Liver (tissue), 9 donors: ENCODE data around the gene CCNY. TPM values are rescaled to one million over a fixed set of nuclear protein-coding genes. Genes with fewer than 3 reads are reported as not detected.

Experiments
- DNase-seq: peaks from one replicate; pipeline ENCODE4 v3.0.0-alpha.2; 2017; ENCODE audit warnings: low spot score
- H3K27ac ChIP-seq, 2 donors: one replicate each; pipeline ENCODE4 v1.7.0; 2013; ENCODE audit warnings: inconsistent platforms in 2 of 2, low read length in 2 of 2, control low read depth in 1 of 2, low read depth in 1 of 2, mild to moderate bottlenecking in 1 of 2
- H3K27me3 ChIP-seq, 4 donors: one replicate each; pipeline versions ENCODE4 v1.6.1 to v1.7.0; 2013; ENCODE audit warnings: low read length in 3 of 4, inconsistent platforms in 1 of 4, mild to moderate bottlenecking in 1 of 4, moderate library complexity in 1 of 4; ENCODE audit not compliant: control insufficient read depth in 4 of 4, insufficient read depth in 4 of 4
- H3K36me3 ChIP-seq, 4 donors: one replicate each; pipeline versions ENCODE4 v1.6.1 to v1.7.0; 2013; ENCODE audit warnings: low read length in 3 of 4, mild to moderate bottlenecking in 3 of 4, low read depth in 1 of 4, moderate library complexity in 1 of 4; ENCODE audit not compliant: control insufficient read depth in 4 of 4, insufficient read depth in 3 of 4
- H3K4me1 ChIP-seq, 4 donors: one replicate each; pipeline versions ENCODE4 v1.6.1 to v1.7.0; 2013; ENCODE audit warnings: low read length in 3 of 4, mild to moderate bottlenecking in 3 of 4, moderate library complexity in 1 of 4; ENCODE audit not compliant: control insufficient read depth in 4 of 4, insufficient read depth in 4 of 4
- H3K4me3 ChIP-seq, 3 donors: one replicate each; pipeline versions ENCODE4 v1.6.1 to v1.7.0; 2013; ENCODE audit warnings: low read length in 3 of 3, control low read depth in 1 of 3, low read depth in 1 of 3, mild to moderate bottlenecking in 1 of 3
- H3K9ac ChIP-seq, 2 donors: one replicate each; pipeline ENCODE4 v1.7.0; 2013; ENCODE audit warnings: low read length in 2 of 2, mild to moderate bottlenecking in 2 of 2, moderate library complexity in 2 of 2, control low read depth in 1 of 2, low read depth in 1 of 2
- H3K9me3 ChIP-seq, 4 donors: one replicate each; pipeline versions ENCODE4 v1.6.1 to v1.7.0; 2013; ENCODE audit warnings: low read length in 3 of 4; ENCODE audit not compliant: control insufficient read depth in 4 of 4
- EGR1 ChIP-seq, 2 donors: IDR thresholded peaks; 2 replicates each; pipeline ENCODE4 v1.6.1; 2016 to 2018; ENCODE audit warnings: antibody characterized with exemption in 2 of 2, low read depth in 2 of 2
- FOXA1 ChIP-seq: IDR thresholded peaks from 2 replicates; pipeline ENCODE4 v1.6.1; 2016; ENCODE audit warnings: antibody characterized with exemption
- FOXA2 ChIP-seq: IDR thresholded peaks from 2 replicates; pipeline ENCODE4 v1.6.1; 2016; ENCODE audit warnings: antibody characterized with exemption
- GABPA ChIP-seq, 2 donors: IDR thresholded peaks in 1 of 2; conservative IDR thresholded peaks in 1 of 2; 2 replicates each; pipeline ENCODE4 v1.6.1; 2016; ENCODE audit warnings: antibody characterized with exemption in 2 of 2, mild to moderate bottlenecking in 1 of 2, moderate library complexity in 1 of 2
- HNF4A ChIP-seq, 2 donors: conservative IDR thresholded peaks; 2 replicates each; pipeline ENCODE4 v1.6.1; 2016; ENCODE audit warnings: antibody characterized with exemption in 2 of 2, mild to moderate bottlenecking in 2 of 2
- RAD21 ChIP-seq, 2 donors: IDR thresholded peaks; 2 replicates each; pipeline ENCODE4 v1.6.1; 2016; ENCODE audit warnings: antibody characterized with exemption in 2 of 2, mild to moderate bottlenecking in 2 of 2
- WGBS: extraction: QIAGEN DNeasy Blood & Tissue Kit; methylation state at CpG from one replicate; pipeline ENCODE4 v1.1.7; 2013; 5-methylcytosine and 5-hydroxymethylcytosine counted together
- polyA plus RNA-seq, 2 donors: library from polyadenylated mRNA; stranded (reverse) in 1 of 2; unstranded in 1 of 2; fragments of 200-250 nt in 1 of 2; fragments of >200 nt in 1 of 2; fragmentation: Nextera tagmentation in 1 of 2; extraction: Ambion mirVana in 1 of 2; gene quantifications; one replicate each; pipeline versions ENCODE4 v1.2.1 to v1.2.3, GENCODE V29; 2013 to 2015
- total RNA-seq, 2 donors: library from RNA; depleted of rRNA; stranded (reverse); fragments of >200 nt; gene quantifications; one replicate each; pipeline ENCODE4 v1.2.3, GENCODE V29; 2014
- TF ChIP-seq, protein P1 (sequence below): IDR thresholded peaks from 2 replicates; pipeline ENCODE4 v1.6.1; 2016; ENCODE audit warnings: antibody characterized with exemption, mild to moderate bottlenecking
- TF ChIP-seq, protein P2 (sequence below): IDR thresholded peaks from 2 replicates; pipeline ENCODE4 v1.6.1; 2016; ENCODE audit warnings: antibody characterized with exemption
- TF ChIP-seq, protein P3 (sequence below): IDR thresholded peaks from 2 replicates; pipeline ENCODE4 v1.6.1; 2016; ENCODE audit warnings: antibody characterized with exemption
- TF ChIP-seq, protein P4 (sequence below): IDR thresholded peaks from 2 replicates; pipeline ENCODE4 v1.6.1; 2016; ENCODE audit warnings: antibody characterized with exemption
- donor health status: healthy.
- donor health status: healthy.
- donor health status: healthy.
- donor health status: healthy.
- donor health status: healthy.

The CCNY gene
- total and polyA plus RNA-seq, 4 donors = 17.6 to 38.4 (median 21.8) TPM

DNA sequence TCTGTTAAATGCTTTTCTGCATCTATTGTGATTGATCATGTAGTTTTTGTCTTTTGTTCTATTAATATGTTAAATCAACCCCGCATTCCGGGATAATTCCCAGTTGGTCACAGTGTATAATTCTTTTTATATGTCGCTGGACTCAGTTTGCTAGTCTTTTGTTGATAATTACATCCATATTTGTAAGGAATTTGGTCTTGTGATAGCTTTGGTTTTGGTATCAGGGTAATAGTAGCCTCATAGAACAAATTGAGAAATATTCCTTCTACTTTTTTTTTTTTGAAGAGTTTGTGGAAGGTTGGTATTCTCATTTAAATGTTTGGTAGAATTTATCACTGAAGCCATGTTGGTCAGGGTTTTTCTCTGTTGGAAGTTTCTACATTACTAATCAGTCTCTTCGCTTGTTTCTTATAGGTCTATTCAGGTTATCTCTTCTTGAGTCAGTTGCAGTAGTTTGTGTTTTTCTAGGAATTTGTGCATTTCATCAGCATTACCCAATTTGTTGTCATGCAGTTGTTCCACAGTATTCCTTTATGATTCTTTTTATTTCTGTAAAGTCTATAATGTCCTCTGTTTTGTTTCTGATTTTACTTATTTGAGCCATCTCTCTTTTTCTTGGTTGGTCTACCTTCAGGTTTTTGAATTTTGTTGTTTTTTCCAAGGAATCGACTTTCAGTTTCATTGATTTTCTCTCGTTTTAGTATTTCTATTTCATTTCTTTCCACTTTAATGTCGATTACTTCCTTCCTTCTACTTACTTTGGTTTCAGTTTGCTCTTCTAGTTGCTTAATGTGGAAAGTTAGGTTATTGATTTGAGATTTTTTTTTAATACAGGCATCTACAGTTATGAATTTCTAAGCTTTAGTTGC lies 204.2 kb downstream of the CCNY start:
- H3K4me1 ChIP-seq = no peaks in the 10 kb centered on the region
- DNase-seq = no peak
- no peaks in the 10 kb centered on the region for H3K9me3 ChIP-seq
- no peak overlapping the region for H3K27ac ChIP-seq
- H3K36me3 ChIP-seq = peaks cover 0 to 11% (median 3%) of the 10 kb centered on the region in 4 donors
- no peak overlapping the region for H3K4me3 ChIP-seq
- H3K9ac ChIP-seq = no peak overlapping the region
- no peaks in the 10 kb centered on the region for H3K27me3 ChIP-seq
- TF ChIP-seq, protein P1, sequence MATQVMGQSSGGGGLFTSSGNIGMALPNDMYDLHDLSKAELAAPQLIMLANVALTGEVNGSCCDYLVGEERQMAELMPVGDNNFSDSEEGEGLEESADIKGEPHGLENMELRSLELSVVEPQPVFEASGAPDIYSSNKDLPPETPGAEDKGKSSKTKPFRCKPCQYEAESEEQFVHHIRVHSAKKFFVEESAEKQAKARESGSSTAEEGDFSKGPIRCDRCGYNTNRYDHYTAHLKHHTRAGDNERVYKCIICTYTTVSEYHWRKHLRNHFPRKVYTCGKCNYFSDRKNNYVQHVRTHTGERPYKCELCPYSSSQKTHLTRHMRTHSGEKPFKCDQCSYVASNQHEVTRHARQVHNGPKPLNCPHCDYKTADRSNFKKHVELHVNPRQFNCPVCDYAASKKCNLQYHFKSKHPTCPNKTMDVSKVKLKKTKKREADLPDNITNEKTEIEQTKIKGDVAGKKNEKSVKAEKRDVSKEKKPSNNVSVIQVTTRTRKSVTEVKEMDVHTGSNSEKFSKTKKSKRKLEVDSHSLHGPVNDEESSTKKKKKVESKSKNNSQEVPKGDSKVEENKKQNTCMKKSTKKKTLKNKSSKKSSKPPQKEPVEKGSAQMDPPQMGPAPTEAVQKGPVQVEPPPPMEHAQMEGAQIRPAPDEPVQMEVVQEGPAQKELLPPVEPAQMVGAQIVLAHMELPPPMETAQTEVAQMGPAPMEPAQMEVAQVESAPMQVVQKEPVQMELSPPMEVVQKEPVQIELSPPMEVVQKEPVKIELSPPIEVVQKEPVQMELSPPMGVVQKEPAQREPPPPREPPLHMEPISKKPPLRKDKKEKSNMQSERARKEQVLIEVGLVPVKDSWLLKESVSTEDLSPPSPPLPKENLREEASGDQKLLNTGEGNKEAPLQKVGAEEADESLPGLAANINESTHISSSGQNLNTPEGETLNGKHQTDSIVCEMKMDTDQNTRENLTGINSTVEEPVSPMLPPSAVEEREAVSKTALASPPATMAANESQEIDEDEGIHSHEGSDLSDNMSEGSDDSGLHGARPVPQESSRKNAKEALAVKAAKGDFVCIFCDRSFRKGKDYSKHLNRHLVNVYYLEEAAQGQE = no peak
- 89% methylated on average over 7 of the region's 7 CpGs for WGBS

DNA sequence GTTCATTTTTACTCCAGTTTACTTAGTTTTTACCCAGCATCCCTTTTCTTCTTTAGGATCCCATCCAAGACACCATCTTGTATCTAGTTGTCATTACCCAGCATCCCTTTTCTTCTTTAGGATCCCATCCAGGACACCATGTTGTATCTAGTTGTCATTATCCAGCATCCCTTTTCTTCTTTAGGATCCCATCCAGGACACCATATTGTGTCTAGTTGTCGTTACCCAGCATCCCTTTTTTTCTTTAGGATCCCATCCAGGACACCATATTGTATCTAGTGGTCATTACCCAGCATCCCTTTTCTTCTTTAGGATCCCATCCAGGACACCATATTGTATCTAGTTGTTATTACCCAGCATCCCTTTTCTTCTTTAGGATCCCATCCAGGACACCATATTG lies 205.4 kb downstream of the CCNY start:
- H3K36me3 ChIP-seq = peaks cover 0 to 9% (median 3%) of the 10 kb centered on the region in 4 donors
- no peaks in the 10 kb centered on the region for H3K4me1 ChIP-seq
- no peak for TF ChIP-seq EGR1 (IDR thresholded peaks at IDR 0.05; ENCODE audit: low read depth in 2 of 2)
- TF ChIP-seq, protein P2, sequence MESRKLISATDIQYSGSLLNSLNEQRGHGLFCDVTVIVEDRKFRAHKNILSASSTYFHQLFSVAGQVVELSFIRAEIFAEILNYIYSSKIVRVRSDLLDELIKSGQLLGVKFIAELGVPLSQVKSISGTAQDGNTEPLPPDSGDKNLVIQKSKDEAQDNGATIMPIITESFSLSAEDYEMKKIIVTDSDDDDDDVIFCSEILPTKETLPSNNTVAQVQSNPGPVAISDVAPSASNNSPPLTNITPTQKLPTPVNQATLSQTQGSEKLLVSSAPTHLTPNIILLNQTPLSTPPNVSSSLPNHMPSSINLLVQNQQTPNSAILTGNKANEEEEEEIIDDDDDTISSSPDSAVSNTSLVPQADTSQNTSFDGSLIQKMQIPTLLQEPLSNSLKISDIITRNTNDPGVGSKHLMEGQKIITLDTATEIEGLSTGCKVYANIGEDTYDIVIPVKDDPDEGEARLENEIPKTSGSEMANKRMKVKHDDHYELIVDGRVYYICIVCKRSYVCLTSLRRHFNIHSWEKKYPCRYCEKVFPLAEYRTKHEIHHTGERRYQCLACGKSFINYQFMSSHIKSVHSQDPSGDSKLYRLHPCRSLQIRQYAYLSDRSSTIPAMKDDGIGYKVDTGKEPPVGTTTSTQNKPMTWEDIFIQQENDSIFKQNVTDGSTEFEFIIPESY = no peak
- no peak for TF ChIP-seq FOXA2
- TF ChIP-seq, protein P3, sequence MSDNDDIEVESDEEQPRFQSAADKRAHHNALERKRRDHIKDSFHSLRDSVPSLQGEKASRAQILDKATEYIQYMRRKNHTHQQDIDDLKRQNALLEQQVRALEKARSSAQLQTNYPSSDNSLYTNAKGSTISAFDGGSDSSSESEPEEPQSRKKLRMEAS = no peak
- TF ChIP-seq, protein P1 = no peak
- TF ChIP-seq GABPA (IDR thresholded peaks at IDR 0.05 in 1 of 2, conservative IDR thresholded peaks at IDR 0.05 in 1 of 2) = no peak
- TF ChIP-seq, protein P4, sequence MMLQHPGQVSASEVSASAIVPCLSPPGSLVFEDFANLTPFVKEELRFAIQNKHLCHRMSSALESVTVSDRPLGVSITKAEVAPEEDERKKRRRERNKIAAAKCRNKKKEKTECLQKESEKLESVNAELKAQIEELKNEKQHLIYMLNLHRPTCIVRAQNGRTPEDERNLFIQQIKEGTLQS = no peak
- no peak for TF ChIP-seq FOXA1
- TF ChIP-seq HNF4A (conservative IDR thresholded peaks at IDR 0.05) = no peak
- TF ChIP-seq RAD21 (IDR thresholded peaks at IDR 0.05) = no peak
- H3K27me3 ChIP-seq = no peaks in the 10 kb centered on the region
- H3K9me3 ChIP-seq = no peaks in the 10 kb centered on the region
- DNase-seq = no peak
- no peak overlapping the region for H3K9ac ChIP-seq
- WGBS = 98% methylated on average over 1 of the region's 1 CpG
- H3K4me3 ChIP-seq = no peak overlapping the region
- H3K27ac ChIP-seq = no peak overlapping the region
